ENCODE data around the gene TTLL13.
"Not testable (repeated sequence)": the region's sequence is repeated elsewhere in the genome, so short reads cannot be mapped to it uniquely, and the experiment has no call there.

Gene TTLL13

DNA sequence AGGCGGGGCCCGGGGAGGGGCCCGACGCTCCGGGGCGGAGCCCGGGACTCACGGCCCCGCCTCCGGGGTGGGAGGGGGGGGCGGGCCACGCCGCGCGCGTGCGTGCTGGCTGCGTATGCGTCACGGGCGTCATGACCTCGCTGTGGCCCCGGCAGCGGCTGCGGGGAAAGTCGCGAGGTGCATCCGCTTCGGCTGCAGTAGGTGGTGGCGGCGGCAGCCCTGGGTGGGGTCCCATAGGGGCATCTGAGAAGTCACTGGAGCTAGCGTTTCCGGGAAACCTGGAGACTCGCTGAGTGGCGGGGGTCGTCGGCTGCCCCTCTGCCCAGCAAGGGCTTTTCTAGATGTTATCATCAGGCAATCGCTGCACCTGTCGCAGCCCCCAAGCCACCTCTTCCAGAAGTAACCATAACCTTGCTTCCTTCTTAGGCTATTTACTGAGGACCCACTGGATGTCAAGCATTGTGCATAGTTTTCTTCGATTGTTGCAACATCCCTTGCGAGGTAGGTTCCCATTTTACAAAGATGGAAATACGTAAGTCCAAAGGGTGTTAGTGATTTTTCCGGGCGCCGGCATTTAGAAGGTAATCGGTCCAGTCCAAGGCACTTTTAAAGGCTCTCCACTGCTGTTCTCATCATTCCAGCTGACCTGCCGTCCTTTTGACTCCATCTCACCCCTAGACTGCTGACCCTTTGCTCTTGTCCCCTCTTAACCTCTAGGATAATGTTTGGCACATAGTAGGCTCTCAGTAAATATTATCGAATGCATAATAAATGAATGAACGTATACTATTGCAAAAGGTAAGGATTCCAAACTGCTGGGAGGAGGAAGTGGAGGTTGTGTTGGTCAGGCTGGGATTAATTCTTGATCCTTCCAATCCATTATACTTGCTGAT, 15.0 kb upstream of the TTLL13 start, which contains the start of gene GDPGP1:
Gene GDPGP1, plus strand, starts transcription at position 114 of the 893 bp plus-strand sequence. CDS start 6,700 bp downstream, outside the sequence.
- DNase-seq = no peak

DNA sequence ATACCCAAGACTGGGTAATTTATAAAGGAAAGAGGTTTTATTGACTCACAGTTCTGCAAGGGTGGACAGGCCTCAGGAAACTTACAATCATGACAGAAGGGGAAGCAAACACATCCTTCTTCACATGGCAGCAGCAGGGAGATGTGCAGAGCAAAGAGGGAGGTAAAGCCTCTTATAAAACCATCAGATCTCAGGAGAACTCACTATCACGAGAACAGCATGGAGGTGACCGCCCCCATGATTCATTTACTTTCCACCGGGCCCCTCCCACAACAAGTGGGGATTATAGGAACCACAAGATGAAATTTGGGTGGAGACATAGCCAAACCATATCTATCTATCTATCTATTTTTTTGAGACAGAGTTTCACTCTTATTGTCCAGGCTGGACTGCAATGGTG, 10.0 kb upstream of the TTLL13 start:
- no peak for DNase-seq

DNA sequence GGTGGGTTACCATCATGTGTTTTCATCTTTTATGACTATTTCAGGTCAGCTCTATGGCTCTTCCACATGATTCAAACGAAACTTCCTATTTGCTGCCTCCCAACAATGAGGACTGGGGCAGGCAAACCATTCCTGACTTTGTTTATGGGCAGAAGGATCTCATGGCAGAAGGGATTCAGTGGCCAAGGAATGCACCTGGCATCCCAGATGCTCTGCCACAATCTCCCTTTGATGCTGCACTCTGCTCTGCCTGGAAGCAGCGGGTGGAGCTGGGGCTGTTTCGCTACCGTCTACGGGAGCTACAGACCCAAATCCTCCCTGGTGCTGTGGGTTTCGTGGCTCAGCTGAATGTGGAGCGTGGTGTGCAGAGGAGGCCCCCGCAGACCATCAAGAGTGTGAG, 8.5 kb upstream of the TTLL13 start:
- DNase-seq = no peak

DNA sequence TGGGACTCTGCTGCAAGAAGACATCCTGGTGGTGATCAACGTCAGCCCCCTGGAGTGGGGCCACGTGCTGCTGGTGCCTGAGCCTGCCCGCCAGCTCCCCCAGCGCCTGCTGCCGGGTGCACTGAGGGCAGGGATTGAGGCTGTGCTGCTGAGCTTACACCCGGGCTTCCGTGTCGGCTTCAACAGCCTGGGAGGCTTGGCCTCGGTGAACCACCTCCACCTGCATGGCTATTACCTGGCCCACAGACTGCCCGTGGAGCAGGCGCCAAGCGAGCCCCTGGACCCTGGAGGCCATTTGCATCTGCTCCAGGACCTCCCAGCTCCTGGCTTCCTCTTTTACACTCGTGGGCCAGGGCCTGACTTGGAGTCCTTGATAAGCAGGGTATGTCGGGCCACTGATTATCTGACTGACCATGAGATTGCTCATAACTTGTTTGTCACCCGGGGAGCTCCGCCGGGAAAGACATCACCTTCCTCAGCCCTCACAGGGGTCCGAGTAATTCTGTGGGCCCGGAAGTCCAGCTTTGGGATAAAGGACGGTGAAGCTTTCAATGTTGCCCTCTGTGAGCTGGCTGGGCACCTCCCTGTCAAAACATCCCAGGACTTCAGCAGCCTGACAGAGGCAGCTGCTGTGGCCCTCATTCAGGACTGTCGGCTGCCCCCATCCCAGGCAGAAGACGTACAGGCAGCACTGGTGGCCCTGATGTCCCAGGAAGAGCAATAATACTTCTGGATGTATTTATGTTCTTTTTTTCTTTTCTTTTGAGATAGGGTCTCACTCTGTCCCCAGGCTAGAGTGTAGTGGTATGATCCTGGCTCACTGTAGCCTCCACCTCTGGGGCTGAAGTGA, 7.8 kb upstream of the TTLL13 start:
- DNase-seq = no peak

DNA sequence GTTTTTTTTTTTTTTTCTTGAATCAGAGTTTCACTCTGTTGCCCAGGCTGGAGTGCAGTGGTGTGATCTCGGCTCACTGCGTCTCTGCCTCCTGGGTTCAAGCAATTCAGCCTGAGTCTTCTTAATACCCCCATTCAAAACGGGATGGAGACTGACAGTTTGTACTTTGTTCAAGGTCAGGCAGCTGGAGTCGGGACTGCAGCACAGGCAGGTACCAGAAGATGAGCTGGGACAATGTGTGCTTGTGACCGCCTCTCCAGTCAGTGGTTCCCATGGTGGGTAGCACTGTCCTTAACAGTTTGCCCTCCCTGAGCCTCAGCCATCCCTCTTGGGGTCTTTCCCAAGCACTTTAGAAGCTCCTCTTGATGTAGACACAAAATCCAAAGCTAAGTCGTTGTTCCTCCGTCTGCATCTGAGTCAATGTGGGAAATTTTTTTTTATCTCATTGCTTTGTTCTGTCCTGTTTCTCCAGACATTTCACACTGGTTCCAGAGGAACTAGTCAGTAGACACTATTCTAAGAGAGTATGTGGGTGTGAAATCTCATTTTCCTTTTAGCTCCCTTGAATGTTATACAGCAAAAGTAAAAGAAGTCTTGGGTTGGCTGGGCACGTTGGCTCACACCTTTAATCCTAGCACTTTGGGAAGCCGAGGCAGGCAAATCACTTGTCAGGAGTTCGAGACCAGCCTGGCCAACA, 5.3 kb upstream of the TTLL13 start:
- no peak for DNase-seq

DNA sequence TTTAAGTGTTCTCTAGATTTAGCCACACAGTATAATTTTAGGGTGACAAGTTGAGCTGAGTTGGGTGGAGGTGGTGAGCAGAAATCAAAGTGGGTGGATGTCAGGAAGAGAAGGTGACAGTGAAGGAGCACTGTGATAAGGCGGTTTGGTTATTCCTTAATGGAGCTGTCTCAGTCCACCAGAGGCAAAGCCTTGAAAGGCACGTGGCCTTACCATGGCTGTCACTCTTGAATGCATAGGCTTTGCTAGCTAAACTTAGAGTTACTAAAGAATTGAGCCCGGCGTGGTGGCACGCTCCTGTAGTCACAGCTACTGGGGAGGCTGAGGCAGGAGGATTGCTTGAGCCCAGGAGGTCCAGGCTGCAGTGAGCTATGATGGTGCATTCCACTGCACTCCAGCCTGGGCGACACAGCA, 560 bp upstream of the TTLL13 start:
- DNase-seq = no peak

DNA sequence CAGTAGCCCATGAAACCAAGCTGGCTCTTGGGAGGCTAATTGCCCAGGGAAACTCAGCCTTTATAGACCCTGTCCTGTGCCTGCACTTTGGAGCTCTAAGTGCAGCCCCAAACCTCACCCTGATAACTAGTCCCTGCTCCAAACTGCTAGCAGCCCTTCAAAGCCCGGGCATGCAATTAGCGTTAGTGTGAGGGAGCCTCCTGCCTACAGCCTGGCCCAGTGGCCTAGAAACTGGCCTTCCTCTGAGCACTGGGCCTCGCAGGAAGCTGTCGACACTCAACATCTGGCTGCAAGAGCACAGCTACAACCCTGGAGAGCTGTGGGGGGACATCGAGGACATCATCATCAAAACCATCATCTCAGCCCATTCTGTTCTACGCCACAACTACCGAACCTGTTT, 8.4 kb downstream of the TTLL13 start:
- DNase-seq = no peak

DNA sequence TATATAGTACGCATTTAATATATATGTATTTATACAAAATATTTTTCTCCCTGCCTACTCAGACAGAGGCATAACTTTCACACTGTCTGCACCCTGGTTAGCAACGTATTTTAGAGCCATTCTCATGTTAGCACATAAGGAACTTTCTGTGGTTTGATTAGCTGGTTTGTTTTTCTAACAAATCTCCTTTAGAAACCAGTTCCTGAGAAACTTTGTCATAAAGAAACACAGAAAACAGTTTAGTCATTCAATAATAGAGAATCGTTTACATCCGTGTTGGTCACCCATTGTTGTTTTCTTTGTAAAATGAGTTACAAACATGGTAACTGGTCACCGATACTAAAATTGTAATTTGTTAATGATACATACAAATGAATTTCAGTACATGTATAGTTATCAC, 10.2 kb downstream of the TTLL13 start:
- DNase-seq = no peak

DNA sequence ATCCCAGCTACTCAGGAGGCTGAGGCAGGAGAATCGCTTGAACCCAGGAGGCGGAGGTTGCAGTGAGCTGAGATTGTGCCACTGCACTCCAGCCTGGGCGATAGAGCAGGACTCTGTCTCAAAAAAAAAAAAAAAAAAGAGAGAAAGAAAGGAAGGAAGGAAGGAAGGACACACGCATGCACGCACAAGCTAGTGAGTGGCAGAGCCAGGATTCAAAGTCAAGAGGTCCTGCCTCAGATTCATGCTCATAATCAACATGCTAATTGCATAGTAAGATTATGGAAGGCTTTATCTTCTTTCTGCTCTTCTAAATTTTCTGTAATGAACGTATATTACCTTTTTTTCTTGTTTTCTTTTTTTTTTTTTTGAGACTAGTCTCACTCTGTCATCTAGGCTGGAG, 11.4 kb downstream of the TTLL13 start:
- DNase-seq = not testable (repeated sequence)

DNA sequence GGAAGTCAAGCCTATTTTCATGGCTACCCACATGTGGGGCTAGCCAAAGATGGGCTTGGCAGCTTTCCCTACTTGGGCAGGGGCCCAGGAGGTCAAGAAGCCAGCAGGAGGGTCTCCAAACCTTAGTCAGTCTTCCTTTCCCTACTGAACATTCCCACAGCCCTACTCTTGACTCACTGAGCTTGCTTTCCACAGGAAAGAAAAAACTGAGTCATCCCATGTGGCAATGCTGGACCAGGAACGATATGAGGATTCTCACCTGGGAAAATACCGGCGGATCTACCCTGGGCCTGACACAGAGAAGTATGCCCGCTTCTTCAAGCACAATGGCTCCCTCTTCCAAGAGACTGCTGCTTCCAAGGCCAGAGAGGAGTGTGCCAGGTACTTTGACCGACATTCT, 12.5 kb downstream of the TTLL13 start:
- no peak for DNase-seq

DNA sequence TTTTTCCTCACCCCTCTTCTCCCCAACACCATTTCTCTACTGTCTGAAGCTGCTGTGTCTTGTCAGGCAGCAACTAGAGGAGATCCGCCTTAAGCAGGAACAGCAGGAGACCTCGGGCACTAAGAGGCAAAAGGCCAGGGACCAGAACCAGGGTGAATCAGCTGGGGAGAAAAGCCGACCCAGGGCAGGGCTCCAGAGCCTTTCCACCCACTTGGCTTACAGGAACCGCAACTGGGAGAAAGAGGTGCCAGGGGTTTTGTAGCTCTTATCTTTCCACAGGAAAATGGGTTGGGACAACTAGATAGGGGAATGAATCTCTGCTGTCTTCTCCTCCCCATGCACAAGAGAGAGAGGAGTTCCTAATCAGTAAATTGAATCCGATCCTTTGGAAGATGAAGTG, 13.1 kb downstream of the TTLL13 start:
- DNase-seq = no peak

DNA sequence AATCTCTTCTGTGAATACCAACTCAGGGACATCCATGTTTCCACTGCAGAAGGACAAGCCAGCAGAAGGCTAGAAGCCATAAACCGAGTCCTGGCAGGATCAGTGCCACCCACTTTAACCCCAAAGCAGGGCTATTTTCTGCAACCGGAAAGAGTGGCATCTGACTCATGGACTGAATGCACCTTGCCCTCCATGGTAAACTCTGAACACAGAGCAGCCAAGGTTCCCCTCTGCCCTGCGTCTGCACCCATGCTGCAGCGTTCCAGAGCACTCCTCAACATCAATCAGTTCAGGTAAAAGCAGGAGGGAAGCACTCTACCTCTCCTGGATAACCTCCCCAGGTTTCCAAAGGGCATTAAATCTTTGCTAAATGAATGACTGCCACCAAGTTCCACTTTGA, 15.3 kb downstream of the TTLL13 start:
- DNase-seq = no peak

DNA sequence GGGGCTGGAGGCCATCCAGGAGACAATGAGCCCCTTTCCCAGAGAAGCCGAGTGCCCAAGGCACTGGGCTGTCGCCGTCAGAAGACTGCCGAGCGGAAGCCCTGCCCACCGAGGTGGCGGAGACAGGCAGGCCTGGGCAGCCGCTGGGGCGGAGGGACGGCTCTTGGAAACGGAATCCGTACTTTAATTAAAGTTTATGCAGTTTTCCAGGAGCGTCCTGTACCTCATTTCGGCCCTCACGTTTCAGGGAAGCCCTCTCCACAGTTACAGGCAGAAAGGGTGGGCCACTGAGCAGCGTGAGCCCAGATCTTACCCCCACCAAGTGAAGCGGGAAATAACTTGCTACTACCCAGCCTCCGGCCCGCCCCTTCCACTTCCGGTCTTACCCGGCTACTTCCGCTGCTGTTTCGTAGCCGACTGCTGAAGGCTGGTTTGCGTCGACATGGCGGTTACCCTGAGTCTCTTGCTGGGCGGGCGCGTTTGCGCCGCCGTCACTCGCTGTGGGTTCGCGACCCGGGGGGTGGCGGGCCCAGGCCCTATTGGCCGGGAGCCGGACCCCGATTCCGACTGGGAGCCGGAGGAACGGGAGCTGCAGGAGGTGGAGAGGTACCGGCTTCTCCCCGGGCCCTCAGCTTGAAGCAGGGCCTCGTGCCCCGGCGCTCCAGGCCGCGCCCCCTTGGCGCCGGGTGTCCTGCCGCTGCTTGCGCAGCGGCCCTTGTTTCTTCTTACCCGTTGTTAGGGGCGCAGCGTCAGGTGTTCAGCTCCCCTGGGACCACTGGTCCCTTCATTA, 16.1 kb downstream of the TTLL13 start, which contains the start of gene NGRN:
Gene NGRN, plus strand, starts transcription at position 402 of the 790 bp plus-strand sequence. Its CDS starts 41 bp downstream, at position 443.
- peak; percentile 91 for DNase-seq

DNA sequence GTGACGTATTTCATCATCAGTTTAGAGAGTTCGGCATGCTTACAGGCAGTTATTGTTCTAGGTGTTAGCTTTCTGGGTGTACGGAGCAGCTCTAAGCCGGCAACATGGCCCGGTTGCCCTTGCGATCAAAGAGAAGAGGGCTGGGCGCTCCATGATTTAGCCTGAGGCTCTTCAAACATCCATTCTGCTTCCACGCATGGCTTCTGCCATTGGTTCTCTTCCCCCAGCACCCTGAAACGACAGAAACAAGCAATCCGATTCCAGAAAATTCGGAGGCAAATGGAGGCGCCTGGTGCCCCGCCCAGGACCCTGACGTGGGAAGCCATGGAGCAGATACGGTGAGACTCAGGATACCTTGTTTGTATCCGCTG, 16.7 kb downstream of the TTLL13 start:
- DNase-seq = no peak

DNA sequence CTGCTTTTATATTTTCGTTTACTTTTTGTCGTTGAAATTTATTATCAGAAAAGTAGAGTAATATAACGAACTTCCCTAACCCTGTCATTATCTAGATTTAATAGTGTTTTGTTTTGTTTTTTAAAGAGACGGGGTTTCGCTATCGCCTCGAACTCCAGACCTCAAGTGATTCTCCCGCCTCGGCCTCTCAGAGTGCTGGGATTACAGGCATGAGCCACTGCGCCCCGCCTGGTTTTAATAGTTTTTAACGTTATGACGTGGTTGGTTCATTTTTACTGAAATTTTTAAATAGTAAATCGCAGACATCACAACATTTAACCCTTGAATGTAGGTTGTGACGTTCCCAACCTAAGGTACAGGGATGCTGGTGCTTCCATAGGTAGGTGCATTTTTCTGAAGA, 17.1 kb downstream of the TTLL13 start:
- no peak for DNase-seq

DNA sequence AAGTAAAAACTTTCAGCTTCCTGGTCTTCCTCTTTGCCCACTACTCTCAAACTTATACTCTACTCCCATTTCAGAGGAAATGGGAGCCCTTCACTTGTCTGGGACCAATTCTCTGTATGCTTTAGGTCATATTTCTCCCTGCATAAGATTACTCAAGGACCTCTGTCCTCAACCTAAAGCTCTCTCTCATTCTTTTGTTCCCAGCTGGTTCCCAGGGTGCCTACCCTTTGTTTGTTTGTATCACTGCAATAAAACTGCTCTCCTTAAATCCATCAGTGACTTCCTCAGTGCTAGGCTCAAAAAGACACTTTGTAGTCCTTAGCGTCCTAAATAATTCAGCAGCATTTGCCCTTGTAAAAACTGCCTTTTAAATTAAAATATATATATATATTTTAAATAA, 19.1 kb downstream of the TTLL13 start:
- no peak for DNase-seq

DNA sequence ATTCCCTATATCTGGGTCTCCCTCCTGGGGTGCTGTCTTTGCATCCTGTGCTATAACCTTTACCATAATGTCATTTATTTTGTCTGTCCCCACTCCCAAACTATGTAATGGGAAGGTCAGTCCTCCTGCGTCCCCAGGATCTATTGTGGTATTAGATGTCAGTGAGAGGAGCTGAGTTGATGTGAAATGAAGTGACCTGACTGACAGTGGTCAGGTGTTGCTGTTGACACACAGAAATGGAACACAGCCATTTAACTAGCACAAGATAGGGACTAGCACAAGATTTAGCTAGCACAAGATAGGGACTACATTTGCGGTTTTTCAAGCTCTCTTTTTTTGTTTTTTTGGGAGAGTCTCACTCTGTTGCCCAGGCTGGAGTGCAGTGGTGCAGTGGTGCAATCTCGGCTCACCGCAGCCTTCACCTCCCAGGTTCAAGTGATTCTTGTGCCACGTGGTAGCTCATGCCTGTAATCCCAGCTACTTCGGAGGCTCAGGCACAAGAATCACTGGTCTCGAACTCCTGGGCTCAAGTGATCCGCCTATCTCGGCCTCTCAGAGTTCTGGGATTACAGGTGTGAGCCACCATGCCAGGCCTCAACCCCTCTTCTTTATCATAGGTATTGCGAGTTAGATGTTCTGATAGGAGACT, 21.3 kb downstream of the TTLL13 start:
- DNase-seq = no peak

DNA sequence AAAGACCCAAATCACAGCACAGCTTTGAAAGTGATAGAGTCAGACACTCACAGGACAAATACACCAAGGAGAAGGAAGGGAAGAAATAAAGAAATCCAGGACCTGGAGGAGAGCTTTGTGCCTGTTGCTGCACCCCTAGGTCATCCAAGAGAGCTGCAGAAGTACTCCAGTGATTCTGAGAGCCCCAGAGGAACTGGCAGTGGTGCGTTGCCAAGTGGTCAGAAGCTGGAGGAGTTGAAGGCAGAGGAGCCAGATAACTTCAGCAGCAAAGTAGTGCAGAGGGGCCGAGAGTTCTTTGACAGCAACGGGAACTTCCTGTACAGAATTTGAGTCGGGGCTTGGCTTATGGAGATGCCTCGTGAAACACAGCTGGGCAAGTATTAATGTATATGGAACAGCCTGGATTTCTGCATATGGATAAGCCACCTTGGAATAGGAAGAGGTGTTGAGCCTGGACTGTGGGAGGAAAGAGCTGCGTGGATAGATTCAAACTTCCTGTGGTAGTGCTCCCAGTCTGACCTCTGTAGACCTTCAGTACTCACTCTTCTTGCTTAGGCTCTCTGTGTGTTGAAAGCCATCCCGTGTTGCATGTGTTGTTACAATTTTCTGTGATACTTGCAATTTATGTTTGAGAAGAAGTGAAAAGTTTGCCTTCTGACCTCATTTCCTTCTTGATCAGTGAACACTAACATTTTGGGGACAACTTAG, 22.3 kb downstream of the TTLL13 start:
- DNase-seq = no peak

DNA sequence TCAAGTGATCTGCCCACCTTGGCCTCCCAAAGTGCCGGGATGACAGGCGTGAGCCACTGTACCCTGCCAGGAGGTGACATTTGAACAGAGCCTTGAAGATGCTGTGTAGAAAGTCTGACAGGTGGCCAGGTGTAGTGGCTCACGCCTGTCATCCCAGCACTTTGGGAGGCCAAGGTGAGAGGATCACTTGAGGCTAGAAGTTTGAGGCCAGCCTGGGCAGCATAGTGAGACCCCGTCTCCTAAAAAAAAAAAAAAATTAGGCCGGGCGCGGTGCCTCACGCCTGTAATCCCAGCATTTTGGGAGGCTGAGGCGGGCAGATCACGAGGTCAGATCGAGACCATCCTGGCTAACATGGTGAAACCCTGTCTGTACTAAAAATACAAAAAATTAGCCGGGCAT, 29.1 kb downstream of the TTLL13 start:
- not testable (repeated sequence) for DNase-seq

DNA sequence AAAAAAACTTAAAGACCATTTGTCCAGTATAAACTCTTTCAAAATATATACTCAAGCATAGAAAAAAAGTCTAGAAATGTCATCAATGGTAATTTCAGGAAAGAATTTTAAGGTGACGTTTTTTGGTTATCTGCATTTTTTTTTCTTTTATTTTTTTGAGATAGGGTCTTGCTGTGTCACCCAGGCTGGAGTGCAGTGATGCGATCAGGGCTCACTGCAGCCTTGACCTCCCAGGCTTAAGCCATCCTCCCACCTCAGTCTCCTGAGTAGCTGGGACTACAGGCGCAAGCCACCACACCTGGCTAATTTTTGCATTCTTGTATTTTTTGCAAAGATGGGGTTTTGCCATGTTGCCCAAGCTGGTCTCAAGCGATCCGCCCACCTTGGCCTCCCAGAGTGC, 31.4 kb downstream of the TTLL13 start:
- not testable (repeated sequence) for DNase-seq

DNA sequence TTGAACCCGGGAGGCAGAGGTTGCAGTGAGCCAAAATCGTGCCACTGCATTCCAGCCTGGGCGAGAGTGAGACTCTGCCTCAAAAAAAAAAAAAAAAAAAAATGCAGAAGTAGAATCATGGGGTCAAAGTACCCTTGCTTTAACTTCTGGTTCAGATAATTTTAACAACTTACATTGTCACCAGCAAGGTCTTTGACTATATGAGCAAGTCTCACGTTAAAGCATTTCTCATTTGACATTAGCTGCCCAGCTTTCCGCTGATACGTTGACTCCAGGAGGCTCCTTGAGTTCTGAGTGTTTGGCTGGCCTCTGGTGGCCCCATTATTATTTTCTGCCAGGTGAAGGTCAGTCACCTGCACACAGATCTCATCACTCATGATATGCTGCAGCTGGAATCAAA, 32.3 kb downstream of the TTLL13 start:
- not testable (repeated sequence) for DNase-seq
